Sigmoid colon (tissue), 7 donors: ENCODE measurements around the gene LARP1. TPM values are rescaled to one million over a fixed set of nuclear protein-coding genes. Genes with fewer than 3 reads are reported as not detected.
A peak's percentile ranks its signal among the peaks of the same experiment; 100 is the strongest.

Experiments
- DNase-seq: peaks from one replicate; pipeline ENCODE4 v3.0.0-alpha.2; 2019
- H3K27ac ChIP-seq, 4 donors: fragments of 200-600 bp; sonication (generic); one replicate each; pipeline ENCODE4 v1.5.1; 2016 to 2019; ENCODE audit warnings: mild to moderate bottlenecking in 1 of 4
- H3K27me3 ChIP-seq, 3 donors: fragments of 200-600 bp; sonication (generic); one replicate each; pipeline ENCODE4 v1.5.1; 2019; ENCODE audit warnings: mild to moderate bottlenecking in 1 of 3
- H3K36me3 ChIP-seq, 4 donors: fragments of 200-600 bp; sonication (generic); one replicate each; pipeline ENCODE4 v1.5.1; 2016 to 2019
- H3K4me1 ChIP-seq, 4 donors: fragments of 200-600 bp; sonication (generic); one replicate each; pipeline ENCODE4 v1.5.1; 2017 to 2019
- H3K4me3 ChIP-seq, 4 donors: fragments of 200-600 bp; sonication (generic); one replicate each; pipeline ENCODE4 v1.5.1; 2017 to 2019; ENCODE audit warnings: mild to moderate bottlenecking in 2 of 4, moderate library complexity in 1 of 4
- H3K9me3 ChIP-seq, 4 donors: fragments of 200-600 bp in 3 of 4; sonication (generic) in 3 of 4; one replicate each; pipeline versions ENCODE4 v1.5.1 to v1.6.1; 2013 to 2019
- EP300 ChIP-seq, 4 donors: sonication (generic); formaldehyde crosslinking; IDR thresholded peaks; one replicate each; pipeline ENCODE4 v1.6.1; 2017; ENCODE audit warnings: antibody characterized with exemption in 4 of 4
- POLR2A ChIP-seq, 2 donors: fragments of 450-650 bp; IDR thresholded peaks; one replicate each; pipeline ENCODE4 v1.6.1; 2016; ENCODE audit warnings: antibody characterized with exemption in 2 of 2, mild to moderate bottlenecking in 2 of 2, moderate library complexity in 2 of 2
- POLR2AphosphoS5 ChIP-seq, 4 donors: sonication (generic); formaldehyde crosslinking; IDR thresholded peaks; one replicate each; pipeline ENCODE4 v1.6.1; 2017; ENCODE audit warnings: antibody characterized with exemption in 4 of 4
- WGBS, 2 donors: extraction: QIAGEN DNeasy Blood & Tissue Kit; methylation state at CpG; one replicate each; pipeline ENCODE4 v1.1.7; 2013; 5-methylcytosine and 5-hydroxymethylcytosine counted together
- intact Hi-C: fragments of 100-400 bp; cut with DNase I; formaldehyde crosslinking; loops from one replicate; pipeline ENCODE4 v1.15.1; 2023
- polyA plus RNA-seq, 3 donors: library from polyadenylated mRNA; stranded (reverse); fragments of 200-250 nt; gene quantifications; one replicate each; pipeline ENCODE4 v1.2.3, GENCODE V29; 2013
- total RNA-seq, 4 donors: library from RNA; depleted of rRNA; stranded (reverse); fragments of >200 nt; gene quantifications; one replicate each; pipeline ENCODE4 v1.1.0, GENCODE V29; 2016
- TF ChIP-seq, protein P1 (sequence below), 4 experiments: fragments of 450-650 bp in 3 of 4; fragments of 200-600 bp in 1 of 4; IDR thresholded peaks; one replicate each; pipeline ENCODE4 v1.5.1; 2016 to 2019; ENCODE audit warnings: antibody characterized with exemption in 4 of 4, mild to moderate bottlenecking in 3 of 4, moderate library complexity in 2 of 4
- donor health status: healthy with polysubstance abuse.
- donor health status: Bipolar disorder and iron deficiency.
- donor health status: healthy.

Gene LARP1
- total and polyA plus RNA-seq, 7 donors, result 10.2 to 97.8 (median 49.0) TPM

DNA sequence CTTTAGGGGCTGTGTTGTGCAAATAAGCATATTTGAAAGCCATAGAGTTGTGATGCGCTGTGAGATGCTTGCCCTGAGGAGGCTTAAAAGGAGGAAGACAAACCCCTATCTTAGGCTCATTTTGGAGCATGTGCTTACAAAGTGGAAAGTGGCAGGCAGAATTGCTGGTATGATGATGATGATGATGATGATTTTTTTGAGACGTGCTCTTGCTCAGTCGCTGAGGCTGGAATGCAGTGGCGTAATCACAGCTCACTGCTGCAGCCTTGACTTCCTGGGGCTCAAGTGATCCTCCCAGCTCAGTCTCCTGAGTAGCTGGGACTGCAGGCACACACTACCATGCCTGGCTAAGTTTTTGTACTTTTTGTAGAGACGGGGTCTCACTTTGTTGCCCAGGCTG, 104.9 kb downstream of the LARP1 start:
- Histone ChIP-seq H3K9me3 (no peaks in the 10 kb centered on the region), H3K27me3 (no peaks in the 10 kb centered on the region), H3K4me3 (peak overlapping the region; percentile 78 to 91 (median 86)), H3K27ac (peak overlapping the region; percentile 96 to 99 (median 98)), H3K4me1 (peaks cover 0 to 56% (median 48%) of the 10 kb centered on the region in 4 donors), H3K36me3 (peaks cover 0 to 19% (median under 1%) of the 10 kb centered on the region in 4 donors)
- peak; percentile 73 for DNase-seq
- 19 to 26% methylated on average over 5 of the region's 5 CpGs for WGBS, 2 donors
- TF ChIP-seq POLR2AphosphoS5 (IDR thresholded peaks at IDR 0.05) (peak in 2 of 4 donors; percentile 30 to 42), POLR2A (IDR thresholded peaks at IDR 0.05) (no peak)
- intact Hi-C loops, result loop anchor here (5.0 kb wide), 1 partner anchor 208 kb away; no protein-coding TSS in a partner anchor

GRCh38 chr5:154860765-154861164, 105.6 kb downstream of the LARP1 start:
- peaks cover 0 to 56% (median 48%) of the 10 kb centered on the region in 4 donors for H3K4me1 ChIP-seq

GRCh38 chr5:154861946-154862345, 106.8 kb downstream of the LARP1 start:
- no peak overlapping the region for H3K4me3 ChIP-seq
- peaks cover 6 to 36% (median 9%) of the 10 kb centered on the region in 4 donors for H3K36me3 ChIP-seq
- no peaks in the 10 kb centered on the region for H3K9me3 ChIP-seq
- no peak for DNase-seq
- H3K27me3 ChIP-seq, result no peaks in the 10 kb centered on the region
- no peak for TF ChIP-seq EP300 (IDR thresholded peaks at IDR 0.05)
- H3K27ac ChIP-seq, result no peak overlapping the region
- intact Hi-C loops, result loop anchor here (5.0 kb wide), 1 partner anchor 210 kb away; no protein-coding TSS in a partner anchor
- peaks cover 0 to 54% (median 41%) of the 10 kb centered on the region in 4 donors for H3K4me1 ChIP-seq
- WGBS, 2 donors, result 62 to 79% methylated on average over 8 of the region's 8 CpGs

More at GRCh38 chr5:154860765-154861164, 105.6 kb downstream of the LARP1 start:
- H3K27me3 ChIP-seq, result no peaks in the 10 kb centered on the region
- H3K36me3 ChIP-seq, result peaks cover under 1 to 25% (median 7%) of the 10 kb centered on the region in 4 donors
- peak overlapping the region; percentile 96 to 99 (median 98) for H3K27ac ChIP-seq
- H3K9me3 ChIP-seq, result no peaks in the 10 kb centered on the region
- TF ChIP-seq POLR2A (IDR thresholded peaks at IDR 0.05) (no peak), EP300 (IDR thresholded peaks at IDR 0.05) (no peak), POLR2AphosphoS5 (IDR thresholded peaks at IDR 0.05) (no peak)
- TF ChIP-seq, protein P1, sequence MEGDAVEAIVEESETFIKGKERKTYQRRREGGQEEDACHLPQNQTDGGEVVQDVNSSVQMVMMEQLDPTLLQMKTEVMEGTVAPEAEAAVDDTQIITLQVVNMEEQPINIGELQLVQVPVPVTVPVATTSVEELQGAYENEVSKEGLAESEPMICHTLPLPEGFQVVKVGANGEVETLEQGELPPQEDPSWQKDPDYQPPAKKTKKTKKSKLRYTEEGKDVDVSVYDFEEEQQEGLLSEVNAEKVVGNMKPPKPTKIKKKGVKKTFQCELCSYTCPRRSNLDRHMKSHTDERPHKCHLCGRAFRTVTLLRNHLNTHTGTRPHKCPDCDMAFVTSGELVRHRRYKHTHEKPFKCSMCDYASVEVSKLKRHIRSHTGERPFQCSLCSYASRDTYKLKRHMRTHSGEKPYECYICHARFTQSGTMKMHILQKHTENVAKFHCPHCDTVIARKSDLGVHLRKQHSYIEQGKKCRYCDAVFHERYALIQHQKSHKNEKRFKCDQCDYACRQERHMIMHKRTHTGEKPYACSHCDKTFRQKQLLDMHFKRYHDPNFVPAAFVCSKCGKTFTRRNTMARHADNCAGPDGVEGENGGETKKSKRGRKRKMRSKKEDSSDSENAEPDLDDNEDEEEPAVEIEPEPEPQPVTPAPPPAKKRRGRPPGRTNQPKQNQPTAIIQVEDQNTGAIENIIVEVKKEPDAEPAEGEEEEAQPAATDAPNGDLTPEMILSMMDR (IDR thresholded peaks at IDR 0.05), result no peak
- DNase-seq, result no peak
- peak overlapping the region in 3 of 4 donors; percentile 78 to 88 (median 83) for H3K4me3 ChIP-seq
- 9 to 22% methylated on average over 4 of the region's 4 CpGs for whole genome bisulfite sequencing, 2 donors
- intact Hi-C loops, result loop anchor here (5.0 kb wide), 1 partner anchor 208 kb away; no protein-coding TSS in a partner anchor

DNA sequence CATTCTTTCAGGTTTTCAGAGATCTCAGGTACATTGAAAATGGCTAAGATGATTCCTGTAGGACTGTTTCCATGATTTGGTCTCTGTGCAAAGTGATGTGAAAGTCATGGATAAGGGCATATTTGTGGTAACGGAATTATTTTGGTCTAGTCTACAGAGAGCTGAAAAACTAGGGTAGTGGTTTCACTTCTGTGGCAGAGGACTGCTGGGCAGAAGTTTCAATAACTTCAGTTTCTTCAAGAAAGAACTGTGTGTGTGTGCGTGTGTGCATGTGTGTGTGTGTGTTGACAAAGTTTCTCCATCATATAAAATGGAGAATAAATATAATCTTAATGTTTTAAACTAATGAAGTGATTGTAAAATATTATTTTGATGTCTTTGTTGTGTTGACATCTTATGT, 107.6 kb downstream of the LARP1 start:
- peaks cover 6 to 42% (median 9%) of the 10 kb centered on the region in 4 donors for H3K36me3 ChIP-seq
- peaks cover 0 to 49% (median 37%) of the 10 kb centered on the region in 4 donors for H3K4me1 ChIP-seq
- intact Hi-C loops, result loop anchor here (5.0 kb wide), 1 partner anchor 210 kb away; no protein-coding TSS in a partner anchor
- H3K27ac ChIP-seq, result no peak overlapping the region
- WGBS, 2 donors, result 63 to 86% methylated on average over 2 of the region's 2 CpGs
- no peaks in the 10 kb centered on the region for H3K9me3 ChIP-seq
- DNase-seq, result no peak
- TF ChIP-seq EP300 (IDR thresholded peaks at IDR 0.05) (no peak), POLR2A (IDR thresholded peaks at IDR 0.05) (no peak)
- TF ChIP-seq, protein P1 (IDR thresholded peaks at IDR 0.05), result no peak
- H3K4me3 ChIP-seq, result no peak overlapping the region
- no peaks in the 10 kb centered on the region for H3K27me3 ChIP-seq

DNA sequence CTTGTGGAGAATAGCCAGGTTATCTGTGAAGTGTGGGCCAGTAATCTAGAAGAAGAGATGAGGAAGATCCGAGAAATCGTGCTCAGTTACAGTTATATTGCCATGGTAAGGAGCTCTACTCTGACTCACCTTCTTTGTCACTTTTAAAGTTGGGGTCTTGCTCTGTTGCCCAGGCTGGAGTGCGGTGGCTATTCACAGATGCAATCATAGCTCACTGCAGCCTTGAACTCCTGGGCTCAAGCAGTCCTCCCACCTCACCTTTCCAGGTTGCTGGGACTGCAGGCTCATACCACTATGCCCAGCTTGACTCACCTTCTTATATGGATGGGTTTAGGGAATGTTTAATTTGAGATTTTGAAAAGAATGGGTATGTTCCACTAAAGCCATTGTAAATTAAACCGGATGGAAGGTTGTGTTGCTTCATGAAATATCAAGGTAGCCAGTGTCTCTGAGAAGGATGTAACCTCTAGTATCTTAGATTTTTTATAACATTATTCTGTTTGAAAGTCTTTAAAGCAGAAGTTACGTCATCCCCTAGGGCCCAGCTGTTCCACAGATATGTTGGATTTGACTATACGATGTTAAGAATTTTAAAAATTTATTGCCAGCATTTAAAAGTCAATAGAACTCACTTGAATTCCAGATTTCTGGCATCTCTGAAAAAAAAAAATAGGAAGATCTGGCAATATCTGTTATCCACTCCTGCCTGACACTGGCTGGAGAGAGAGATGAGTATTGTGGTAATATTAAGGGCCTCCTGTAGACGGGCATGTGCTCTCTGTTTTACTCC, 108.3 kb downstream of the LARP1 start:
- DNase-seq, result no peak
- Histone ChIP-seq H3K27me3 (no peaks in the 10 kb centered on the region), H3K4me1 (peaks cover 0 to 51% (median 37%) of the 10 kb centered on the region in 4 donors), H3K9me3 (no peaks in the 10 kb centered on the region), H3K36me3 (peaks cover 6 to 49% (median 9%) of the 10 kb centered on the region in 4 donors), H3K4me3 (no peak overlapping the region), H3K27ac (no peak overlapping the region)
- WGBS, 2 donors, result 91% methylated on average over 7 of the region's 7 CpGs
- TF ChIP-seq POLR2AphosphoS5 (IDR thresholded peaks at IDR 0.05), result no peak
- no peak for TF ChIP-seq POLR2A (IDR thresholded peaks at IDR 0.05)
- no peak for TF ChIP-seq EP300 (IDR thresholded peaks at IDR 0.05)
- TF ChIP-seq, protein P1 (IDR thresholded peaks at IDR 0.05), result no peak
- intact Hi-C loops, result loop anchor here (5.0 kb wide), 1 partner anchor 211 kb away; no protein-coding TSS in a partner anchor
